Large intestine (tissue), 3 donors: ENCODE data around the gene SYT8. TPM values are rescaled to one million over a fixed set of nuclear protein-coding genes. Genes with fewer than 3 reads are reported as not detected.
"Not testable (repeated sequence)": the region's sequence is repeated elsewhere in the genome, so short reads cannot be mapped to it uniquely, and the experiment has no call there.

Source experiments
- DNase-seq, 2 donors: peaks; one replicate each; pipeline versions ENCODE4 v3.0.0 to v3.0.0-alpha.2; 2013
- H3K27ac ChIP-seq: one replicate; pipeline ENCODE4 v1.5.1; 2013; ENCODE audit warnings: low read length
- H3K27me3 ChIP-seq: 2 replicates; pipeline ENCODE4 v1.6.1; 2013; ENCODE audit warnings: low read length; ENCODE audit not compliant: control insufficient read depth, insufficient read depth
- H3K36me3 ChIP-seq: 2 replicates; pipeline ENCODE4 v1.6.1; 2013; ENCODE audit warnings: low read length; ENCODE audit not compliant: control insufficient read depth, insufficient read depth
- H3K4me1 ChIP-seq: one replicate; pipeline ENCODE4 v1.6.1; 2013; ENCODE audit warnings: low read length; ENCODE audit not compliant: control insufficient read depth, insufficient read depth
- H3K4me3 ChIP-seq: one replicate; pipeline ENCODE4 v1.5.1; 2013; ENCODE audit warnings: low read length
- H3K9me3 ChIP-seq: one replicate; pipeline ENCODE4 v1.6.1; 2013; ENCODE audit warnings: mild to moderate bottlenecking, low read depth, low read length, moderate library complexity; ENCODE audit not compliant: control insufficient read depth
- WGBS: methylation state at CpG from one replicate; pipeline ENCODE4 v1.1.5; 2013; ENCODE audit warnings: low lambda C conversion rate; ENCODE audit not compliant: insufficient coverage; 5-methylcytosine and 5-hydroxymethylcytosine counted together
- polyA plus RNA-seq: library from polyadenylated mRNA; unstranded; fragments of 120-200 nt; gene quantifications from one replicate; pipeline ENCODE4 v1.2.1, GENCODE V29; 2013

The SYT8 gene
- polyA plus RNA-seq, 1 donor = 2.7 TPM

- Histone ChIP-seq H3K9me3 (no peaks in the 10 kb centered on the region), H3K27ac (peak overlapping the region; percentile 45), H3K27me3 (no peaks in the 10 kb centered on the region), H3K36me3 (no peaks in the 10 kb centered on the region), H3K4me1 (peaks cover 13% of the 10 kb centered on the region), H3K4me3 (no peak overlapping the region)
- WGBS = no CpG with 5 or more reads among the region's 23 CpGs
- DNase-seq = peak; percentile 71 to 77
Measured at GRCh38 chr11:1882265-1883238, 47.8 kb downstream of the SYT8 start.

- WGBS = no CpG with 5 or more reads among the region's 14 CpGs
Measured at GRCh38 chr11:1883346-1884302, 48.8 kb downstream of the SYT8 start.

GRCh38 chr11:1884303-1884700, 49.5 kb downstream of the SYT8 start:
- 100% methylated on average over 1 of the region's 5 CpGs for WGBS
- no peak overlapping the region for H3K4me3 ChIP-seq
- H3K27me3 ChIP-seq = no peaks in the 10 kb centered on the region
- peaks cover 11% of the 10 kb centered on the region for H3K4me1 ChIP-seq
- H3K27ac ChIP-seq = no peak overlapping the region
- no peaks in the 10 kb centered on the region for H3K9me3 ChIP-seq
- no peaks in the 10 kb centered on the region for H3K36me3 ChIP-seq
- no peak for DNase-seq

More at GRCh38 chr11:1883346-1884302, 48.8 kb downstream of the SYT8 start:
- H3K27me3 ChIP-seq = no peaks in the 10 kb centered on the region
- no peak overlapping the region for H3K4me3 ChIP-seq
- H3K27ac ChIP-seq = no peak overlapping the region
- DNase-seq = no peak
- H3K36me3 ChIP-seq = no peaks in the 10 kb centered on the region
- peaks cover 11% of the 10 kb centered on the region for H3K4me1 ChIP-seq
- no peaks in the 10 kb centered on the region for H3K9me3 ChIP-seq

- H3K36me3 ChIP-seq, DNase-seq, H3K27me3 ChIP-seq, H3K27ac ChIP-seq, H3K4me3 ChIP-seq, H3K9me3 ChIP-seq: not testable (repeated sequence)
- no CpG with 5 or more reads among the region's 13 CpGs for WGBS
- H3K4me1 ChIP-seq = peaks cover 11% of the 10 kb centered on the region
Measured at GRCh38 chr11:1886551-1886950, 51.8 kb downstream of the SYT8 start.

Other genes with a start within 250 kb of the SYT8 start
- gene KRTAP5-1, start 249.7 kb upstream of the SYT8 start, polyA plus RNA-seq = 3.0 TPM
- gene KRTAP5-2, start 236.7 kb upstream of the SYT8 start, polyA plus RNA-seq = 0.42 TPM
- not detected for gene KRTAP5-3, start 226.5 kb upstream of the SYT8 start, polyA plus RNA-seq
- gene KRTAP5-4, start 212.9 kb upstream of the SYT8 start, polyA plus RNA-seq = not detected
- gene KRTAP5-5, start 205.2 kb upstream of the SYT8 start, polyA plus RNA-seq = 0.18 TPM
- not detected for gene KRTAP5-6, start 137.8 kb upstream of the SYT8 start, polyA plus RNA-seq
- gene IFITM10, start 84.4 kb upstream of the SYT8 start, polyA plus RNA-seq = 0.67 TPM
- 341 TPM for gene CTSD, start 71.1 kb upstream of the SYT8 start, polyA plus RNA-seq
- gene TNNI2, start 4.0 kb downstream of the SYT8 start, polyA plus RNA-seq = 5.2 TPM
- gene LSP1, start 18.1 kb downstream of the SYT8 start, polyA plus RNA-seq = 20.5 TPM
- gene PRR33, start 56.9 kb downstream of the SYT8 start, polyA plus RNA-seq = 0.67 TPM
- gene TNNT3, start 84.7 kb downstream of the SYT8 start, polyA plus RNA-seq = 11.9 TPM
- gene MRPL23, start 112.3 kb downstream of the SYT8 start, polyA plus RNA-seq = 70.2 TPM
- 4,676 TPM for gene H19, start 162.9 kb downstream of the SYT8 start, polyA plus RNA-seq